SK-N-MC (cell line): ENCODE results near the gene ANKRD45.

ENCODE experiments used
- EZH2 ChIP-seq: fragments of 200-600 bp; sonication (generic); IDR thresholded peaks from one replicate; pipeline ENCODE4 v1.6.1; 2017; ENCODE audit warnings: antibody characterized with exemption
- POLR2AphosphoS5 ChIP-seq: IDR thresholded peaks from 2 replicates; pipeline ENCODE4 v1.6.1; 2012; ENCODE audit warnings: mild to moderate bottlenecking, low read depth, low read length, borderline replicate concordance

DNA sequence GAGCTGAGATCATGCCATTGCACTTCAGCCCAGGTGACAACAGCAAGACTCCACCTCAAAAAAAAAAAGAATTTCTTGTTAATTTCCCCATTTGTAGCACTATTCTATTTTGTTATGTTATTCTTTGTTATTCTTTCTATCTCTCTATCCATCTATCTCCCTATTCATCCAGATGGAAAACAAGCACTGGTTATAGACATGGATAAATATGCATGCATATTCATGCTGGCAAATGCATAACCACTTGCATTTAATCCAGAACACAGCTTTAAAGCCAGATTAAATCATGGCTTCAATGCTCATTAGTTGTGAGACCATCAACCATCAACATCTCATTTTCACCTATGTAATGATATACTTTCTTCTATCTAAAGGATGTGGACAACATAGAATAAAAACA is 23.6 kb upstream of the ANKRD45 start:
- TF ChIP-seq POLR2AphosphoS5 (no peak), EZH2 (no peak)
